Activated naive CD8-positive, alpha-beta T cell treated with anti-CD3 and anti-CD28 coated beads, Interleukin-2, amount 50 U/mL, for 24 hours (primary cell): ENCODE measurements around the gene ZNF783.
"Not testable (repeated sequence)": the region's sequence is repeated elsewhere in the genome, so short reads cannot be mapped to it uniquely, and the experiment has no call there.

ENCODE experiments used
- ATAC-seq: fragments of 150-1000 bp; cut with Tn5 transposase; one replicate; pipeline ENCODE4 v1.10.0; 2021
- DNase-seq: peaks from one replicate; pipeline ENCODE4 v3.0.0; 2021
- H3K27ac Mint-ChIP-seq: one replicate; pipeline ENCODE4 v1.8.0; 2021; ENCODE audit warnings: mild to moderate bottlenecking, mixed read lengths
- H3K27me3 Mint-ChIP-seq: one replicate; pipeline ENCODE4 v1.8.0; 2021; ENCODE audit warnings: mixed read lengths
- H3K36me3 Mint-ChIP-seq: one replicate; pipeline ENCODE4 v1.8.0; 2021; ENCODE audit warnings: low read depth, mixed read lengths
- H3K4me1 Mint-ChIP-seq: one replicate; pipeline ENCODE4 v1.8.0; 2021; ENCODE audit warnings: mixed read lengths
- H3K4me3 Mint-ChIP-seq: one replicate; pipeline ENCODE4 v1.8.0; 2021; ENCODE audit warnings: mild to moderate bottlenecking, moderate library complexity, mixed read lengths
- H3K9me3 Mint-ChIP-seq: one replicate; pipeline ENCODE4 v1.8.0; 2021; ENCODE audit warnings: mixed read lengths

ZNF783 gene

DNA sequence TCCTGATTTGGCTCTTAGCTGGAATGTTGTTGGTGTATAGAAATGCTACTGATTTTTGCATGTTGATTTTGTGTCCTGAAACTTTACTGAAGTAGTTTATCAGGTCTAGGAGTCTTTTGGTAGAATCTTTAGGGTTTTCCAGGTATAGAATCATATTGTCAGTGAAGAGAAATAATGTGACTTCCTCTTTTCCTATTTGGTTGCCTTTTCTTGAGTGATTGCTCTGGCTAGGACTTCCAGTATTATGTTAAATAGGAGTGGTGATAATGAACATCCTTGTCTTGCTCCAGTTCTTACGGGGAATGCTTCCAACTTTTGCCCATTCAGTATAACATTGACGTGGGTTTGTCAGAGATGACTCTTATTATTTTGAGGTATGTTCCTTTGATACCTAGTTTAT, 52.0 kb downstream of the ZNF783 start:
- Mint-ChIP-seq H3K27ac (no peak overlapping the region), H3K9me3 (no peaks in the 10 kb centered on the region), H3K4me1 (no peaks in the 10 kb centered on the region), H3K36me3 (no peaks in the 10 kb centered on the region), H3K4me3 (no peak overlapping the region), H3K27me3 (peaks cover 2% of the 10 kb centered on the region)
- ATAC-seq (no peak), DNase-seq (no peak)

GRCh38 chr7:149316606-149317005, 54.6 kb downstream of the ZNF783 start:
- Mint-ChIP-seq H3K4me3 (no peak overlapping the region), H3K27ac (no peak overlapping the region), H3K27me3 (peaks cover 8% of the 10 kb centered on the region), H3K4me1 (peaks cover under 1% of the 10 kb centered on the region), H3K9me3 (no peaks in the 10 kb centered on the region), H3K36me3 (no peaks in the 10 kb centered on the region)
- ATAC-seq (no peak), DNase-seq (no peak)

- Mint-ChIP-seq H3K9me3 (no peaks in the 10 kb centered on the region), H3K4me1 (peaks cover 10% of the 10 kb centered on the region), H3K27me3 (peaks cover 8% of the 10 kb centered on the region), H3K4me3 (no peak overlapping the region), H3K27ac (no peak overlapping the region), H3K36me3 (no peaks in the 10 kb centered on the region)
- ATAC-seq (no peak), DNase-seq (no peak)
Observed at GRCh38 chr7:149317496-149317895, 55.5 kb downstream of the ZNF783 start.

DNA sequence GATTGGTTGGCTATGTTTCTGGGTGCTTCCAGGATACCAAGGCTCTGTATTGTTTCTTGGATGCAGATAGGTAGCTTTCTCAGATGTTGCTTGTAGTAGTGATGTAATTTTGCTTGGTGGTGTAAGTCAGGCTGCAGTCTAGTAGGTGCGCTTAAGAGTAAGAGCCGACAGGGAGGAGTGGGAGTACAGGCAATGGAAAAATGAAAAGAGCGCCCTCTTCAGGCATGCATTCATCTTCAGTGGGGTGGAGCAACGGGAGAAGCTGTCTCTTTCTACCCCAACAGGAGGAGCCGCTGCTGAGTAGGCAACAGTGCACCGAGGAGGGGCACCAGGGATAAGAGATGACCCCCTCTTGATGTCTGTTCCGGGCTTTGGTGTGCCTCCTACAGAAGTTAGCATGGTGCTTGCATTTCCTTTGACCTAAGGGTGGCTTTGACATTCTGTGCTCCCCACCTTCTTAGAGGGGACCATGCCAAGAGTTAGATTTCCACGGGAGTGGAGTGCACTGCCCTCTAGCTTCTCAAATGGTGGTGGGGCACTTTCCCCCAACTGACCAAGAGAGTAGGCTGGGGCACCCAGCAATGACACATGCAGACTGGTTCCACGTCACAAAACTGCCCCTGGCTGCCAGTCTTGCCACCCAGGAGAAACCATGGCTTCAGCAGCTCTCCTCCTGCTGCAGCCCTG, 56.1 kb downstream of the ZNF783 start:
- H3K27me3 Mint-ChIP-seq: peaks cover 8% of the 10 kb centered on the region
- no peak overlapping the region for H3K27ac Mint-ChIP-seq
- ATAC-seq (peak; percentile 24), DNase-seq (peak; percentile 11)
- H3K4me3 Mint-ChIP-seq: no peak overlapping the region
- peaks cover 11% of the 10 kb centered on the region for H3K4me1 Mint-ChIP-seq
- no peaks in the 10 kb centered on the region for H3K36me3 Mint-ChIP-seq
- no peaks in the 10 kb centered on the region for H3K9me3 Mint-ChIP-seq

GRCh38 chr7:149319376-149319775, 57.4 kb downstream of the ZNF783 start:
- Mint-ChIP-seq H3K4me1 (peaks cover 11% of the 10 kb centered on the region), H3K27me3 (peaks cover 8% of the 10 kb centered on the region), H3K4me3 (no peak overlapping the region)

DNA sequence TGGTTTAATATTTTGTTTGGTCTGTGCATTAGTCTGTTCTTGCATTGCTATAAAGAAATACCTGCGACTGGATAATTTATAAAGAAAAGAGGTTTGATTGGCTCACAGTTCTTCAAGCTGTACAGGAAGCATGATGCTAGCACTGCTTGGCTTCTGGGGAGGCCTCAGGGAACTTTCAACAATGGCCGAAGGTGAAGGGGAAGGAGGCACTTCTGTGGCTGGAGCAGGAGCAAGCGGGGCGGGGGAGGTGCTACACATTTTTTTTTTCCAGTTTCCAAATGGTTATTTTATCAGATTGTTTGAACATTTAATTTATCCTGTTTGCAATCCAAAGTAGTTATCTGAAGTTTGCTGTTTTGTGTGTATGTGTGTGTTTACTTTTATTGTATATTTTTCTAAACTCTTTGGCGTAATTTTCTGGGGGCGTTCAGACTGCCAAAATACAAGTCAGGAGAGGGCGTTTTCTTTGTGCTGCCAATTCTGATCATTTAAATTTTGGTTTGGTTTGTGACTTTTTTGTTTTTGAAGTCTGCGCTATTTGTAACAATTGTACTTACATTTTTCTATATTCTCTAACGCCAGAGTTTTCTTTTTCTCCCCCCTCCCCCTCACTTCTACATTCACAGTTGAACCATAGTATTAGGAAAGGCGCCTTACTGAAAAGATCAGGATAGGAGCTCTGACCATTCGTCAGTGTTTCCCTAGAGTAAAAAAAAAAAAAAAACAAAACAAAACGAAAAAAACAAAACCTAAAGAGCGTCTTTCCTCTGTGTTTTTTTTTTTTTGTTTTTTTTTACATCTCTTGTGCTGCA, 58.5 kb downstream of the ZNF783 start:
- Mint-ChIP-seq H3K4me1 (peaks cover 11% of the 10 kb centered on the region), H3K36me3 (no peaks in the 10 kb centered on the region), H3K27me3 (peaks cover 8% of the 10 kb centered on the region), H3K4me3 (no peak overlapping the region), H3K27ac (no peak overlapping the region), H3K9me3 (no peaks in the 10 kb centered on the region)
- ATAC-seq (no peak), DNase-seq (no peak)

More at GRCh38 chr7:149319376-149319775, 57.4 kb downstream of the ZNF783 start:
- ATAC-seq: no peak
- DNase-seq: no peak
- Mint-ChIP-seq H3K36me3 (no peaks in the 10 kb centered on the region), H3K27ac (no peak overlapping the region), H3K9me3 (no peaks in the 10 kb centered on the region)

DNA sequence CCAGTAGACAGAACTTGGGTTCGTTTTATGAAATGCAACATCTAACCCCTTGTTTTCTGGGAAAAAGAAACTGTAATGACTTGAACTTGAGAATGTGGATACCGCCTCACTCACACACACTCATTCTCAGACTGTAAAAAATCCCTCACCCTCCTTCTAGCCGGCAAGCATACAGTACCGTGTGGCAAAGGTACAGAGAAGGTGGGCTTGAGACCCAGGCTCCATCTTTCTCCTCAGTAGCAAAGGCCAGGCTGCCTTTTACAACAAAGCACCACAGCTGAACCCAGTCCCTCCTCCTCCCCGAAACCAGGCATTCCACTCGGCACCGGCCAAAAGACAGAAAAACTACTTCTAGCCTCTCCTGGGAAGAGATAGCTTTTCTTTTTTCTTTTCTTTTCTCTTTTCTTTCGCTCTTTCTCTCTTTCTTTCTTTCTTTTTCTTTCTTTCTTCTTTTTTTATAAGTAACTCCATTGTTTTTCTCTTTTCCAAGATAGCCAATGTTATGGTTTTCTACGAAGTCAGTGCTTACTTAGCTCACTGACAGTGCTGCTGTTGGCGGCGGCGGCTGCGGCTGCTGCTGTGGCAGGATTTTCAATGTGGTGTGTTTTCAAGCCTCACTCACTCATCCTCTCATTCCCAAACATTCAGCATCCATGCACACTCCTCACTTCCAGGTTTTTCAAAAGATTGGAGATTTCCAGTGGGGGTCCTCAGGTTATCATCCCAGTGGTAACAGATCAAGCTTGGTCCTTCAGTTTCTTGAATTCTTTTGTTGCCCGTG, 59.3 kb downstream of the ZNF783 start:
- H3K27me3 Mint-ChIP-seq, H3K27ac Mint-ChIP-seq, H3K9me3 Mint-ChIP-seq, ATAC-seq, DNase-seq, H3K36me3 Mint-ChIP-seq: not testable (repeated sequence)
- Mint-ChIP-seq H3K4me3 (peak overlapping the region; percentile 66), H3K4me1 (peaks cover 11% of the 10 kb centered on the region)

- ATAC-seq: no peak
- Mint-ChIP-seq H3K4me3 (peak overlapping the region; percentile 66), H3K36me3 (no peaks in the 10 kb centered on the region), H3K4me1 (peaks cover 11% of the 10 kb centered on the region), H3K27ac (peak overlapping the region; percentile 59), H3K9me3 (no peaks in the 10 kb centered on the region), H3K27me3 (peaks cover 8% of the 10 kb centered on the region)
- DNase-seq: no peak
Observed at GRCh38 chr7:149321978-149322541, 60.1 kb downstream of the ZNF783 start.

- Mint-ChIP-seq H3K4me3 (no peak overlapping the region), H3K27ac (no peak overlapping the region), H3K4me1 (peaks cover 11% of the 10 kb centered on the region), H3K27me3 (peaks cover 8% of the 10 kb centered on the region), H3K9me3 (no peaks in the 10 kb centered on the region), H3K36me3 (no peaks in the 10 kb centered on the region)
- ATAC-seq (no peak), DNase-seq (no peak)
Observed at GRCh38 chr7:149322737-149323136, 60.7 kb downstream of the ZNF783 start.

- no peak overlapping the region for H3K27ac Mint-ChIP-seq
- no peak for DNase-seq
- no peaks in the 10 kb centered on the region for H3K9me3 Mint-ChIP-seq
- H3K36me3 Mint-ChIP-seq: no peaks in the 10 kb centered on the region
- ATAC-seq: no peak
- no peak overlapping the region for H3K4me3 Mint-ChIP-seq
- peaks cover 8% of the 10 kb centered on the region for H3K27me3 Mint-ChIP-seq
- peaks cover 11% of the 10 kb centered on the region for H3K4me1 Mint-ChIP-seq
Observed at GRCh38 chr7:149325248-149325647, 63.3 kb downstream of the ZNF783 start.

GRCh38 chr7:149329265-149329664, 67.3 kb downstream of the ZNF783 start:
- ATAC-seq (no peak), DNase-seq (no peak)
- peaks cover 8% of the 10 kb centered on the region for H3K27me3 Mint-ChIP-seq
- H3K27ac Mint-ChIP-seq: no peak overlapping the region
- H3K4me1 Mint-ChIP-seq: no peaks in the 10 kb centered on the region
- no peak overlapping the region for H3K4me3 Mint-ChIP-seq
- peaks cover 8% of the 10 kb centered on the region for H3K9me3 Mint-ChIP-seq
- H3K36me3 Mint-ChIP-seq: peaks cover 3% of the 10 kb centered on the region

DNA sequence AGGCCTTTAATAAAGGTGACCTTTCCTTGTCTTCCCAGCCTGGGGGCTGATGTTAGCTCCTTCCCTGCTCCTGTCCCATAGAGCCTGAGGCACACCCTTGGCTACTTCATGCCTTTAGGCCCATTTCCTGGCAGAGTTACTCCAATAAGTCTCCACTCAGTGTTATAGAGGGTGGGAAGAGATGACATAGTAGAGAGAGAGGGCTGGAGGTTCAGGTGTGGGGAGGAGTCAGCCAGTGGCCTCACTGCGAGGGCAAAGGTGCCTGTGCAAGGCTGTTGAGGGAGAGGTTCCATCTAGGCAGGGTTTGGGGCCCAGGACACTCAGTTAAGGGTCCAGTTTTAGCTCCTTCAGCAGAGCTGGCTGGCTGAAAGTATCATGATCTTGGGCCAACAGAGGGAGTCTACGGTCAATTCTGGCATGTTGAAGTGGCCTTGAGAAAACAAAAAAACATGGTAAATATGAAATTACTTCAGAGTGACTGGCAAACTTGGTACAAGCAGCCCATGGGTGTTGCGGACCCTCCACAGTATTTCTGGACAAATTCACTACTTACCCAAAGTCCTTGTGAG, 67.9 kb downstream of the ZNF783 start:
- H3K9me3 Mint-ChIP-seq: peaks cover 8% of the 10 kb centered on the region
- ATAC-seq (no peak), DNase-seq (no peak)
- H3K4me1 Mint-ChIP-seq: no peaks in the 10 kb centered on the region
- H3K27me3 Mint-ChIP-seq: peaks cover 10% of the 10 kb centered on the region
- H3K4me3 Mint-ChIP-seq: no peak overlapping the region
- H3K27ac Mint-ChIP-seq: no peak overlapping the region
- H3K36me3 Mint-ChIP-seq: peaks cover 3% of the 10 kb centered on the region

- Mint-ChIP-seq H3K9me3 (peaks cover 8% of the 10 kb centered on the region), H3K36me3 (peaks cover 3% of the 10 kb centered on the region), H3K27ac (no peak overlapping the region), H3K4me1 (no peaks in the 10 kb centered on the region), H3K4me3 (no peak overlapping the region), H3K27me3 (peaks cover 10% of the 10 kb centered on the region)
- no peak for DNase-seq
- peak; percentile 36 for ATAC-seq
Observed at GRCh38 chr7:149330914-149331567, 69.0 kb downstream of the ZNF783 start.
